Measurements from ENCODE around the gene ATP2C2.

- TF ChIP-seq REST (IDR thresholded peaks at IDR 0.05; ENCODE audit: insufficient read depth in 1 of 2, low read depth in 2 of 2, low read length in 2 of 2) (no peak), TAF1 (IDR thresholded peaks at IDR 0.05; ENCODE audit: borderline replicate concordance, insufficient read depth, low read length) (no peak), FOXP2 (optimal IDR thresholded peaks at IDR 0.05; ENCODE audit: borderline replicate concordance, extremely low read depth, extremely low read length, insufficient read depth) (no peak), POLR2AphosphoS5 (IDR thresholded peaks at IDR 0.05; ENCODE audit: low read depth, low read length) (no peak)
Measured at GRCh38 chr16:84386047-84386446, 17.7 kb downstream of the ATP2C2 start.

Data from PFSK-1 (cell line).